Activated CD8-positive, alpha-beta T cell treated with anti-CD3 and anti-CD28 coated beads for 36 hours (primary cell): ENCODE results near the gene ABHD17C. TPM values are rescaled to one million over a fixed set of nuclear protein-coding genes. Genes with fewer than 3 reads are reported as not detected.

Source experiments
- ATAC-seq: fragments of 200-7000 bp; cut with Tn5 transposase; one replicate; pipeline ENCODE4 v1.10.0; 2021; ENCODE audit warnings: mild to moderate bottlenecking, moderate library complexity
- CTCF ChIA-PET: fragments of 350-600 bp; sonication (Branson Sonifier 250); formaldehyde crosslinking; loops from one replicate; lab custom pipeline; 2021; ENCODE audit warnings: antibody characterized with exemption; lab: Charles Lee
- POLR2A ChIA-PET: fragments of 350-600 bp; sonication (Branson Sonifier 250); formaldehyde crosslinking; loops from one replicate; lab custom pipeline; 2021; ENCODE audit warnings: antibody characterized with exemption; lab: Charles Lee
- DNase-seq: peaks from one replicate; pipeline ENCODE4 v3.0.0-alpha.2; 2020
- H3K27ac Mint-ChIP-seq: one replicate; pipeline ENCODE4 v1.8.0; 2021; ENCODE audit warnings: mild to moderate bottlenecking, mixed read lengths
- H3K27me3 Mint-ChIP-seq: one replicate; pipeline ENCODE4 v1.8.0; 2021; ENCODE audit warnings: mixed read lengths
- H3K36me3 Mint-ChIP-seq: one replicate; pipeline ENCODE4 v1.8.0; 2021; ENCODE audit warnings: low read depth, mixed read lengths
- H3K4me1 Mint-ChIP-seq: one replicate; pipeline ENCODE4 v1.8.0; 2021; ENCODE audit warnings: low read depth, mixed read lengths
- H3K4me3 Mint-ChIP-seq: one replicate; pipeline ENCODE4 v1.8.0; 2021; ENCODE audit warnings: mild to moderate bottlenecking, moderate library complexity, mixed read lengths
- H3K9me3 Mint-ChIP-seq: one replicate; pipeline ENCODE4 v1.8.0; 2021; ENCODE audit warnings: mixed read lengths
- CTCF ChIP-seq: fragments of 200-600 bp; IDR thresholded peaks from one replicate; pipeline ENCODE4 v1.8.0; 2022; ENCODE audit warnings: antibody characterized with exemption, mild to moderate bottlenecking
- intact Hi-C: fragments of 100-400 bp; cut with micrococcal nuclease; formaldehyde crosslinking; loops from one replicate; pipeline ENCODE4 v1.10.0; 2022
- total RNA-seq, 2 experiments: library from RNA; stranded (reverse); gene quantifications; one replicate each; pipeline ENCODE4 v1.2.3, GENCODE V29; 2021

ABHD17C gene
- total RNA-seq, 2 experiments from 2014 or later = 5.4 to 5.6 TPM

- no peak overlapping the region for H3K4me3 Mint-ChIP-seq
- CTCF ChIA-PET = interaction anchor here (1.9 kb wide), 1 partner anchor 265 kb away, joined by 5 read pairs; no protein-coding TSS in a partner anchor
- no peak overlapping the region for H3K27ac Mint-ChIP-seq
- H3K36me3 Mint-ChIP-seq = peaks cover 8% of the 10 kb centered on the region
- intact Hi-C loops = no loop called here
- DNase-seq = no peak
- POLR2A ChIA-PET = no interaction called here
- peaks cover 3% of the 10 kb centered on the region for H3K4me1 Mint-ChIP-seq
- TF ChIP-seq CTCF = no peak
- H3K9me3 Mint-ChIP-seq = peaks cover 2% of the 10 kb centered on the region
- no peaks in the 10 kb centered on the region for H3K27me3 Mint-ChIP-seq
- ATAC-seq = no peak
Measured at GRCh38 chr15:80721476-80721875, 26.4 kb downstream of the ABHD17C start.

DNA sequence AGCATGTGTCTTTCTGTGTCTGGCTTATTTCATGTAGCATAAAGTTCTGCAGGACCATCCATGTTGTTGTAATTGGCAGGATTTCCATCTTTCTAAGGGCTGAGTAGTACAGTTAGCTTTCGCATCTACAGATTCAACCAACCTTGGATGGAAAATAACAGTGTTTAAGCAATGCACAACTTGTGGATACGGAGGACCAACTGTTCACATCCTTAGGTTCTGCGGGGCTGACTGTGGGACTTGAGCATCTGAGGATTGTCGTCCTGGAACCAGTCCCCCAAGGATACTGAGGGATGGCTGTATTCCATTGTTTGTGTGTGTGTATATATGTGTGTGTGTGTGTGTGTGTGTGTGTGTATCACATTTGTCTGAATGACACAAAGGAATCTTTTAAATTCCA is 27.7 kb downstream of the ABHD17C start:
- ATAC-seq (no peak), DNase-seq (no peak)
- CTCF ChIA-PET = no interaction called here
- no peak for TF ChIP-seq CTCF
- H3K4me1 Mint-ChIP-seq = peaks cover 3% of the 10 kb centered on the region
- no peaks in the 10 kb centered on the region for H3K27me3 Mint-ChIP-seq
- H3K36me3 Mint-ChIP-seq = peaks cover 9% of the 10 kb centered on the region
- POLR2A ChIA-PET = no interaction called here
- H3K9me3 Mint-ChIP-seq = peaks cover 2% of the 10 kb centered on the region
- no peak overlapping the region for H3K27ac Mint-ChIP-seq
- H3K4me3 Mint-ChIP-seq = no peak overlapping the region
- intact Hi-C loops = no loop called here

DNA sequence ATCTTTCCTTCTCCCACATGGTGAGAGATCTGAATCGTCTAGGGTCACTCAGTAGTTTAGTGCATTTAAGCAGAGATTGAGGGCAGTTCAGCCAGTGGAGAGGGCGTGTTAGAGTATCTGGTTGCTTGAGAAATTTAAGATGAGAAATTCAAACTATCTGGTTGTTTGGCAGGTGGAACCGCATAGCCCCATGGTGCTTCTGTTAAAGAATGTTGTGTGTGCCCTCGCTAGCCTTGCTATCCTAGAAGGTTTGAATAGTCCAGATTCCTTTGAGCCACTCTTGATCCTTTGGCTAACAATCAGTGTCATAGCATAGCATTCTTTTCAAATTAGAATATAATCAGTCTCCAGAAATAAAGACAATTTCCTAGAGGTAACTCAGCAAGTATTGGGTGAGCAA is 32.1 kb downstream of the ABHD17C start:
- Mint-ChIP-seq H3K36me3 (peaks cover 6% of the 10 kb centered on the region), H3K27me3 (no peaks in the 10 kb centered on the region), H3K27ac (no peak overlapping the region), H3K4me3 (no peak overlapping the region), H3K9me3 (peaks cover 2% of the 10 kb centered on the region), H3K4me1 (no peaks in the 10 kb centered on the region)
- ATAC-seq (no peak), DNase-seq (no peak)
- intact Hi-C loops = no loop called here
- no peak for TF ChIP-seq CTCF
- CTCF ChIA-PET = interaction anchor here (1.3 kb wide), 1 partner anchor 243 kb away, joined by 3 read pairs; no protein-coding TSS in a partner anchor
- POLR2A ChIA-PET = no interaction called here

DNA sequence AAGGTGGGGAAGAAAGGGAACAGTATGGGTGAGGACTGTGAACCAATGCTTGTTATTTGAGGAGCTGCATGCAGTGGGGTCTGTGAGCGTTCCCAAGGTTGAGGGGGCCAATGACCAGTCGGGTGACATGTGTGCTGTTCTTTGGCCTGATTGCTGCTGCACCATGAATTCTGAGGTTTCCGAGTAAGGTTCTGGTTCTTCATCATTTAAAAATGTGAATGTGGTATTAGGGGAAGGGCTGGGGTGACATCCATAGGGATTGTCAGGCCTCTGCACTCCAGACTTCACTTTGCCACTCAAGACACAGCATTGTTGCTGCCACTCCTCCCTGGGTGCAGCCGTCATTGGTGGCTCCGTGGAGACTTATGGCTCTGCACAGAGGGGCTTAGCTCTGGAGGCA is 32.5 kb downstream of the ABHD17C start:
- ChIA-PET CTCF (interaction anchor here (1.3 kb wide), 1 partner anchor 243 kb away, joined by 3 read pairs; no protein-coding TSS in a partner anchor), POLR2A (no interaction called here)
- Mint-ChIP-seq H3K9me3 (peaks cover 2% of the 10 kb centered on the region), H3K36me3 (peaks cover 5% of the 10 kb centered on the region), H3K4me1 (no peaks in the 10 kb centered on the region), H3K27ac (no peak overlapping the region), H3K27me3 (no peaks in the 10 kb centered on the region), H3K4me3 (no peak overlapping the region)
- ATAC-seq (no peak), DNase-seq (no peak)
- intact Hi-C loops = no loop called here
- TF ChIP-seq CTCF = no peak

DNA sequence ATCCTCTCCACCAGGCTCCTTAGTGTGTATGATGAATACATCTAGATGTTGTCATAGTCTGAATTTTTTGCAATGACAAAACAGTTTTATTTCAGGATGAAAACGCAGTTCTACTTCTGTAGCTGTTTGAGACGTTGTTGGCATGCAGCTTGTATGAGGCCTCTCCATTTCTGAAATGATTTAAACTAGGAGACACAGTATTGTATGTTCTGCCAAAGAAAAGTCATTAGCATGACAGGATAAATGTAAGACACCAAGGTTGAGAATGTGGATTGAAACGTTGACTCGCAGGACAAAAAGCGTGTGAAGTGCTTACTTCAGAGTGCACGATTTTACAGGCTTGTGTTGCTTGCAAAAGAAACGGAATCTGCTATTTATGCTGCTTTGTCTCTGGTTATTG is 35.3 kb downstream of the ABHD17C start:
- H3K36me3 Mint-ChIP-seq = peaks cover 4% of the 10 kb centered on the region
- intact Hi-C loops = no loop called here
- ATAC-seq = no peak

More for the DNA sequence above, 35.3 kb downstream of the ABHD17C start:
- no peak for TF ChIP-seq CTCF
- H3K27me3 Mint-ChIP-seq = no peaks in the 10 kb centered on the region
- H3K27ac Mint-ChIP-seq = no peak overlapping the region
- CTCF ChIA-PET = no interaction called here
- H3K4me1 Mint-ChIP-seq = no peaks in the 10 kb centered on the region
- POLR2A ChIA-PET = no interaction called here
- DNase-seq = no peak
- H3K9me3 Mint-ChIP-seq = peaks cover 2% of the 10 kb centered on the region
- H3K4me3 Mint-ChIP-seq = no peak overlapping the region
